Neuronal stem cell (in vitro differentiated cells): Measurements from ENCODE around the gene BAIAP2.

Experiments
- DNase-seq: peaks from one replicate; pipeline ENCODE4 v3.0.0-alpha.2; 2013; ENCODE audit warnings: low spot score
- H2AFZ ChIP-seq: one replicate; pipeline ENCODE4 v1.6.1; 2013; ENCODE audit warnings: mild to moderate bottlenecking, low read length, inconsistent platforms
- H2AK5ac ChIP-seq: 2 replicates; pipeline ENCODE4 v1.6.1; 2013; ENCODE audit warnings: low read depth, mild to moderate bottlenecking, inconsistent platforms, low read length, moderate library complexity, mixed read lengths
- H2BK120ac ChIP-seq: 2 replicates; pipeline ENCODE4 v1.6.1; 2013; ENCODE audit warnings: low read depth, mild to moderate bottlenecking, inconsistent platforms, low read length, moderate library complexity, mixed read lengths
- H2BK12ac ChIP-seq: one replicate; pipeline ENCODE4 v1.6.1; 2013; ENCODE audit warnings: low read length, inconsistent platforms
- H2BK15ac ChIP-seq: 2 replicates; pipeline ENCODE4 v1.6.1; 2013; ENCODE audit warnings: mild to moderate bottlenecking, low read length, inconsistent platforms, mixed read lengths
- H2BK5ac ChIP-seq: one replicate; pipeline ENCODE4 v1.6.1; 2013; ENCODE audit warnings: inconsistent platforms, mild to moderate bottlenecking, low read length, moderate library complexity
- H3K14ac ChIP-seq: one replicate; pipeline ENCODE4 v1.6.1; 2013; ENCODE audit warnings: low read length, inconsistent platforms
- H3K18ac ChIP-seq: 2 replicates; pipeline ENCODE4 v1.6.1; 2013; ENCODE audit warnings: low read length, inconsistent platforms
- H3K23ac ChIP-seq: 2 replicates; pipeline ENCODE4 v1.6.1; 2013; ENCODE audit warnings: low read depth, mild to moderate bottlenecking, mixed read lengths, low read length, inconsistent platforms; ENCODE audit not compliant: poor library complexity
- H3K27ac ChIP-seq: replicated peaks from 3 replicates; pipeline ENCODE4 v1.5.1; 2013; ENCODE audit warnings: low read length, inconsistent platforms
- H3K27me3 ChIP-seq, 3 experiments: 2 replicates each; pipeline ENCODE4 v1.6.1; 2013; ENCODE audit warnings: low read length in 3 of 3, mild to moderate bottlenecking in 2 of 3, inconsistent platforms in 1 of 3, low read depth in 1 of 3, mixed read lengths in 1 of 3, moderate library complexity in 1 of 3; ENCODE audit not compliant: control insufficient read depth in 3 of 3, insufficient read depth in 3 of 3
- H3K36me3 ChIP-seq, 2 donors: replicated peaks in 1 of 2; 2 replicates each; pipeline ENCODE4 v1.6.1; 2013; ENCODE audit warnings: low read length in 2 of 2; ENCODE audit not compliant: control insufficient read depth in 2 of 2, insufficient read depth in 2 of 2
- H3K4ac ChIP-seq: 2 replicates; pipeline ENCODE4 v1.6.1; 2013; ENCODE audit warnings: inconsistent platforms, mild to moderate bottlenecking, low read length, moderate library complexity
- H3K4me1 ChIP-seq, 2 donors: 1 replicate in 1 of 2; 2 replicates in 1 of 2; pipeline ENCODE4 v1.6.1; 2013; ENCODE audit warnings: low read length in 2 of 2, low read depth in 1 of 2; ENCODE audit not compliant: control insufficient read depth in 2 of 2, insufficient read depth in 1 of 2
- H3K4me2 ChIP-seq: one replicate; pipeline ENCODE4 v1.6.1; 2013; ENCODE audit warnings: mild to moderate bottlenecking, low read length, inconsistent platforms; ENCODE audit not compliant: insufficient read depth, poor library complexity, severe bottlenecking
- H3K4me3 ChIP-seq, 2 donors: 2 replicates each; pipeline ENCODE4 v1.5.1; 2013; ENCODE audit warnings: low read length in 2 of 2, mild to moderate bottlenecking in 2 of 2, inconsistent platforms in 1 of 2, moderate library complexity in 1 of 2
- H3K79me1 ChIP-seq: one replicate; pipeline ENCODE4 v1.6.1; 2013; ENCODE audit warnings: low read depth, mild to moderate bottlenecking, inconsistent platforms, low read length, moderate library complexity
- H3K9ac ChIP-seq: one replicate; pipeline ENCODE4 v1.6.1; 2013; ENCODE audit warnings: mild to moderate bottlenecking, low read depth, low read length, inconsistent platforms; ENCODE audit not compliant: poor library complexity
- H3K9me3 ChIP-seq, 2 donors: replicated peaks in 1 of 2; 2 replicates each; pipeline versions ENCODE3 to v1.6.1; 2013; ENCODE audit warnings: low read length in 2 of 2, mild to moderate bottlenecking in 2 of 2, inconsistent platforms in 1 of 2, low read depth in 1 of 2, mixed read lengths in 1 of 2, moderate library complexity in 1 of 2; ENCODE audit not compliant: control insufficient read depth in 2 of 2, insufficient read depth in 1 of 2
- H4K8ac ChIP-seq: one replicate; pipeline ENCODE4 v1.6.1; 2013; ENCODE audit warnings: low read depth, mild to moderate bottlenecking, inconsistent platforms, low read length, moderate library complexity
- H4K91ac ChIP-seq: one replicate; pipeline ENCODE4 v1.6.1; 2013; ENCODE audit warnings: low read length, low read depth, mild to moderate bottlenecking, inconsistent platforms; ENCODE audit not compliant: poor library complexity
- WGBS, 2 donors: extraction: QIAGEN DNeasy Blood & Tissue Kit; methylation state at CpG; one replicate each; pipeline ENCODE4 v1.1.7; 2013; ENCODE audit warnings: missing lambda C conversion rate in 2 of 2, mixed read lengths in 1 of 2; ENCODE audit not compliant: insufficient read length in 2 of 2, insufficient replicate concordance in 1 of 2; ENCODE audit errors: extremely low coverage in 2 of 2; 5-methylcytosine and 5-hydroxymethylcytosine counted together

Gene BAIAP2

GRCh38 chr17:81057079-81057730, 22.3 kb downstream of the BAIAP2 start:
- Histone ChIP-seq H3K9ac (no peak overlapping the region), H2BK120ac (no peak overlapping the region), H3K23ac (no peak overlapping the region), H3K27ac (no peak overlapping the region), H3K36me3 (peaks cover 7 to 64% of the 10 kb centered on the region in 2 donors), H2BK12ac (no peak overlapping the region), H2AFZ (no peak overlapping the region), H3K4me1 (peaks cover 5 to 8% of the 10 kb centered on the region in 2 donors), H3K4ac (no peak overlapping the region), H2BK15ac (no peak overlapping the region), H2BK5ac (no peak overlapping the region), H3K9me3 (no peaks in the 10 kb centered on the region), H3K79me1 (peaks cover 10% of the 10 kb centered on the region), H3K4me3 (no peak overlapping the region), H2AK5ac (no peak overlapping the region), H3K14ac (no peak overlapping the region), H3K27me3 (no peaks in the 10 kb centered on the region), H3K18ac (no peak overlapping the region), H3K4me2 (no peak overlapping the region), H4K91ac (no peak overlapping the region), H4K8ac (no peak overlapping the region)
- DNase-seq: no peak
- WGBS, 2 donors: no CpG with 5 or more reads among the region's 14 CpGs

GRCh38 chr17:81057777-81058176, 22.8 kb downstream of the BAIAP2 start:
- Histone ChIP-seq H2AFZ (no peak overlapping the region), H3K27me3 (no peaks in the 10 kb centered on the region), H3K4me3 (no peak overlapping the region), H3K36me3 (peaks cover 7 to 68% of the 10 kb centered on the region in 2 donors), H2BK12ac (no peak overlapping the region), H4K8ac (no peak overlapping the region), H3K9ac (no peak overlapping the region), H3K27ac (no peak overlapping the region), H3K9me3 (no peaks in the 10 kb centered on the region), H3K79me1 (peaks cover 8% of the 10 kb centered on the region), H3K23ac (no peak overlapping the region), H3K4me1 (peaks cover 2 to 3% of the 10 kb centered on the region in 2 donors), H4K91ac (no peak overlapping the region), H2BK15ac (no peak overlapping the region), H2BK120ac (no peak overlapping the region), H3K18ac (no peak overlapping the region), H3K4me2 (no peak overlapping the region), H3K14ac (no peak overlapping the region), H2BK5ac (no peak overlapping the region), H3K4ac (no peak overlapping the region), H2AK5ac (no peak overlapping the region)
- WGBS, 2 donors: no CpG with 5 or more reads among the region's 12 CpGs
- DNase-seq: no peak

- Histone ChIP-seq H2AK5ac (no peak overlapping the region), H3K27me3 (no peaks in the 10 kb centered on the region), H3K14ac (no peak overlapping the region), H3K18ac (peak overlapping the region; percentile 48), H3K79me1 (peaks cover 8% of the 10 kb centered on the region), H3K9me3 (no peaks in the 10 kb centered on the region), H2BK120ac (no peak overlapping the region), H3K23ac (no peak overlapping the region), H2BK12ac (no peak overlapping the region), H2AFZ (no peak overlapping the region), H3K9ac (no peak overlapping the region), H4K8ac (no peak overlapping the region), H3K36me3 (peaks cover 10 to 72% of the 10 kb centered on the region in 2 donors), H2BK5ac (no peak overlapping the region), H3K4me3 (no peak overlapping the region), H3K4me2 (no peak overlapping the region), H2BK15ac (no peak overlapping the region), H3K27ac (no peak overlapping the region), H3K4me1 (peaks cover 0 to 4% of the 10 kb centered on the region in 2 donors), H4K91ac (no peak overlapping the region), H3K4ac (no peak overlapping the region)
- no CpG with 5 or more reads among the region's 23 CpGs for WGBS, 2 donors
- DNase-seq: no peak
Observed at GRCh38 chr17:81058263-81058871, 23.4 kb downstream of the BAIAP2 start.

GRCh38 chr17:81059026-81059425, 24.1 kb downstream of the BAIAP2 start:
- Histone ChIP-seq H2BK15ac (no peak overlapping the region), H3K79me1 (peaks cover 8% of the 10 kb centered on the region), H2AFZ (no peak overlapping the region), H2BK120ac (no peak overlapping the region), H4K91ac (no peak overlapping the region), H3K36me3 (peaks cover 10 to 75% of the 10 kb centered on the region in 2 donors), H4K8ac (no peak overlapping the region), H3K14ac (no peak overlapping the region), H2AK5ac (no peak overlapping the region), H3K4me1 (peaks cover under 1 to 5% of the 10 kb centered on the region in 2 donors), H3K18ac (no peak overlapping the region), H3K27ac (no peak overlapping the region), H3K9me3 (no peaks in the 10 kb centered on the region), H2BK5ac (no peak overlapping the region), H3K9ac (no peak overlapping the region), H3K4ac (no peak overlapping the region), H3K27me3 (no peaks in the 10 kb centered on the region), H3K23ac (no peak overlapping the region), H3K4me3 (no peak overlapping the region), H3K4me2 (no peak overlapping the region), H2BK12ac (no peak overlapping the region)
- WGBS, 2 donors: no CpG with 5 or more reads among the region's 23 CpGs
- DNase-seq: no peak
